DND-41 (cell line): Measurements from ENCODE around the gene NDUFS8.

Experiments used
- ATAC-seq: fragments of 200-7000 bp; cut with Tn5 transposase; 3 replicates; pipeline ENCODE4 v1.9.1; 2021; ENCODE audit warnings: low read depth; ENCODE audit not compliant: insufficient read depth
- DNase-seq: peaks from one replicate; pipeline ENCODE4 v3.0.0-alpha.2; 2020
- H2AFZ ChIP-seq: 2 replicates; pipeline ENCODE4 v1.6.0; 2012; ENCODE audit warnings: low read depth, low read length
- H3K27ac ChIP-seq: 2 replicates; pipeline ENCODE4 v1.5.1; 2012; ENCODE audit warnings: low read length, inconsistent platforms
- H3K27me3 ChIP-seq: fragments of 200-600 bp; sonication (generic); 2 replicates; pipeline ENCODE4 v1.6.0; 2012; ENCODE audit warnings: low read length, mild to moderate bottlenecking, inconsistent platforms; ENCODE audit not compliant: insufficient read depth, poor library complexity
- H3K36me3 ChIP-seq: 2 replicates; pipeline ENCODE4 v1.5.1; 2012; ENCODE audit warnings: low read length, inconsistent platforms; ENCODE audit not compliant: insufficient read depth
- H3K4me1 ChIP-seq: 2 replicates; pipeline ENCODE4 v1.5.1; 2012; ENCODE audit warnings: mild to moderate bottlenecking, low read length; ENCODE audit not compliant: insufficient read depth
- H3K4me2 ChIP-seq: 2 replicates; pipeline ENCODE4 v1.6.0; 2012; ENCODE audit warnings: mild to moderate bottlenecking, moderate library complexity, low read length, inconsistent platforms; ENCODE audit not compliant: insufficient read depth
- H3K4me3 ChIP-seq, 2 experiments: fragments of 200-600 bp in 1 of 2; shearing (Covaris generic) in 1 of 2; 2 replicates each; pipeline ENCODE4 v1.5.1; 2012 to 2016; ENCODE audit warnings: inconsistent platforms in 2 of 2, low read length in 2 of 2, mild to moderate bottlenecking in 2 of 2, low read depth in 1 of 2, moderate library complexity in 1 of 2
- H3K79me2 ChIP-seq: 2 replicates; pipeline ENCODE4 v1.6.0; 2012; ENCODE audit warnings: low read length, inconsistent platforms; ENCODE audit not compliant: insufficient read depth
- H3K9ac ChIP-seq: 2 replicates; pipeline ENCODE4 v1.6.0; 2012; ENCODE audit warnings: low read depth, mild to moderate bottlenecking, inconsistent platforms, low read length, moderate library complexity
- H3K9me3 ChIP-seq: 2 replicates; pipeline ENCODE4 v1.5.1; 2012; ENCODE audit warnings: low read length, moderate library complexity, mild to moderate bottlenecking, inconsistent platforms; ENCODE audit not compliant: insufficient read depth, severe bottlenecking
- H4K20me1 ChIP-seq: 2 replicates; pipeline ENCODE4 v1.6.0; 2012; ENCODE audit warnings: low read length; ENCODE audit not compliant: insufficient read depth
- EZH2 ChIP-seq: IDR thresholded peaks from 3 replicates; pipeline ENCODE4 v1.6.1; 2012; ENCODE audit warnings: borderline replicate concordance, low read depth, mild to moderate bottlenecking, moderate library complexity, low read length, inconsistent platforms; ENCODE audit not compliant: severe bottlenecking
- TF ChIP-seq, protein P1 (sequence below): IDR thresholded peaks from 2 replicates; pipeline ENCODE4 v1.5.1; 2012; ENCODE audit warnings: borderline replicate concordance, low read length, moderate library complexity, mild to moderate bottlenecking; ENCODE audit not compliant: poor library complexity, severe bottlenecking; ENCODE audit errors: extremely low read depth

Gene NDUFS8

DNA sequence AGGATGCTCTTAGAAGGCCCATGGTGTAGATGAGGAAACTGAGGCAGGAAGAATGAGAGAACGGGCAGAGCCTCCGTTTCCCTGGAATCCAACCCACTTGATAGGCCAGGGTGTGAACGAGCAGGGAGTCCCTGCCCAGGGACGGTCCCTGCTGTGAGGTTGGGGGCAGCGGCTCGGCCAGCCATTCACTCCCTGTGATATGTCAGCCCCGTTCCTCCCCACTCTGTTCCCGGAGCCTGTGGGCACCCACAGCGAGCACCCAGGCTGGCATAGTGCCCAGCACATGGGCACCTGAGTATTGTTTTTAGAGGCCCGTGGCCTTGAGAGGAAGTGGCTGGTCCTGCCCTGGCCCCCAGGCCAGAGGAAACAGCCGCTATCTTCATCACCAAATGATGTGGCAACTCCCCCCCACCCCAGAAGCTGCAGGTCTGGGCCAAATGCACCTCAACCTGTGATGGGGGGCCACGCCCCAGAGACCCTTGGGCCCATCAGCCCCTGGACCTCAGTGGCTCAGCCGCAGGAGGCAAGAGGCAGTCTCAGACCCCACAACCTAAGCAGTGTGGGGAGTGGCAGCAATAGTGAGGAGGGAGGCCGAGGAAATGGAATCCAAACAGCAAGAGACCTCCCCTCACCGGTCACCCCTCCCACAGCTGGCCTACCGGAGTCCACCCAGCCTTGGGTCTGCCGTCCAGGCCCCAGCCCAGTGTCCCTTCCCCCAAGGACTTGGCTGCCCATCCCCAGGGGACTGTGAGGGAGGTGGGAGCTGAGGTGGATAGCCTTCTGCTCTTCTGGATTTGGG lies 18.2 kb upstream of the NDUFS8 start:
- H3K4me3 ChIP-seq: no peak overlapping the region
- H3K9me3 ChIP-seq: no peaks in the 10 kb centered on the region
- H2AFZ ChIP-seq: no peak overlapping the region
- no peaks in the 10 kb centered on the region for H3K79me2 ChIP-seq
- H3K27me3 ChIP-seq: no peaks in the 10 kb centered on the region
- H3K4me2 ChIP-seq: no peak overlapping the region
- no peak overlapping the region for H3K9ac ChIP-seq
- no peak overlapping the region for H3K27ac ChIP-seq
- no peak for ATAC-seq
- no peak for DNase-seq
- H3K36me3 ChIP-seq: no peaks in the 10 kb centered on the region
- no peak for TF ChIP-seq EZH2
- TF ChIP-seq, protein P1, sequence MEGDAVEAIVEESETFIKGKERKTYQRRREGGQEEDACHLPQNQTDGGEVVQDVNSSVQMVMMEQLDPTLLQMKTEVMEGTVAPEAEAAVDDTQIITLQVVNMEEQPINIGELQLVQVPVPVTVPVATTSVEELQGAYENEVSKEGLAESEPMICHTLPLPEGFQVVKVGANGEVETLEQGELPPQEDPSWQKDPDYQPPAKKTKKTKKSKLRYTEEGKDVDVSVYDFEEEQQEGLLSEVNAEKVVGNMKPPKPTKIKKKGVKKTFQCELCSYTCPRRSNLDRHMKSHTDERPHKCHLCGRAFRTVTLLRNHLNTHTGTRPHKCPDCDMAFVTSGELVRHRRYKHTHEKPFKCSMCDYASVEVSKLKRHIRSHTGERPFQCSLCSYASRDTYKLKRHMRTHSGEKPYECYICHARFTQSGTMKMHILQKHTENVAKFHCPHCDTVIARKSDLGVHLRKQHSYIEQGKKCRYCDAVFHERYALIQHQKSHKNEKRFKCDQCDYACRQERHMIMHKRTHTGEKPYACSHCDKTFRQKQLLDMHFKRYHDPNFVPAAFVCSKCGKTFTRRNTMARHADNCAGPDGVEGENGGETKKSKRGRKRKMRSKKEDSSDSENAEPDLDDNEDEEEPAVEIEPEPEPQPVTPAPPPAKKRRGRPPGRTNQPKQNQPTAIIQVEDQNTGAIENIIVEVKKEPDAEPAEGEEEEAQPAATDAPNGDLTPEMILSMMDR: no peak
- no peaks in the 10 kb centered on the region; the same call in 1 of the 2 replicates for H4K20me1 ChIP-seq
- no peaks in the 10 kb centered on the region for H3K4me1 ChIP-seq

DNA sequence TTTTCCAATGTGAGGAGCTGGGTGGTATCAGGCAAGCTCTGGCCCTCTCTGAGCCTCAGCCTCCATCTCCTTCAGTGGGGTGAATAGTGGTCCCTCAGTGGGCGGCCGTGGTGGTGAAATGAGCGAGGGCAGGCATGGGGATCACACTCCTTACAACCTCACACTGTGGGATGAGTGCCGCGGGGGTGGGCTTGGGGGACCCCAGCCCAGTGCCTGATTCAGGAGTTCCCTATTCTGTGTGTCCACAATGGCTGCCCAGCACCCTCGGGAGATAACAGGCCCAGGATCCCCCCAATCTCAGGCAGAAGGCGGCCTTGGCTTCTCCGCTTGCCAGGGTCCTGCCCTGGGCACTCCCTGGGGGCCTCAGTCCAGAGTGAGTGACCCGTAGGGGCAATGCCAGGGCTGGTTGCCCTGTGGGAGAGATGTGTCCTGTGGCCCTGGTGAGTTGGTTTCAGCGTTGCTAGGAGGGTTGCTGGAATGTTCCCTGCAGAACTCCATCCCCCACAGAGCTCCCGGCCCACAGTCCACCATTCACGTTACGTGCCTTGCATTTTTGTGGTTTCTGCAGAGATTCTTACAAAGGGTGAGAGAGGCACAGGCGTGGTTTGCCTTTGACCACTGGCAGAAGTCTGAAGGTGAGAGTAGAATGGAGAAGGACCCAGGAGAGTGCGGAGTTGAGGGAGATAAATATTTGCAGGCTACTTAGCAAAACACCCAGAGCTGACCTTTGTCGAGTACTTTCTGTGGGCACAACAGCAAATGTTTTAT lies 17.5 kb upstream of the NDUFS8 start:
- Histone ChIP-seq H2AFZ (no peak overlapping the region), H3K27ac (no peak overlapping the region), H3K4me2 (no peak overlapping the region), H3K4me1 (no peaks in the 10 kb centered on the region), H3K9me3 (no peaks in the 10 kb centered on the region), H4K20me1 (no peaks in the 10 kb centered on the region; the same call in 1 of the 2 replicates), H3K4me3 (no peak overlapping the region), H3K27me3 (no peaks in the 10 kb centered on the region), H3K36me3 (no peaks in the 10 kb centered on the region), H3K79me2 (no peaks in the 10 kb centered on the region), H3K9ac (no peak overlapping the region)
- ATAC-seq (no peak), DNase-seq (no peak)
- TF ChIP-seq, protein P1: no peak
- no peak for TF ChIP-seq EZH2

DNA sequence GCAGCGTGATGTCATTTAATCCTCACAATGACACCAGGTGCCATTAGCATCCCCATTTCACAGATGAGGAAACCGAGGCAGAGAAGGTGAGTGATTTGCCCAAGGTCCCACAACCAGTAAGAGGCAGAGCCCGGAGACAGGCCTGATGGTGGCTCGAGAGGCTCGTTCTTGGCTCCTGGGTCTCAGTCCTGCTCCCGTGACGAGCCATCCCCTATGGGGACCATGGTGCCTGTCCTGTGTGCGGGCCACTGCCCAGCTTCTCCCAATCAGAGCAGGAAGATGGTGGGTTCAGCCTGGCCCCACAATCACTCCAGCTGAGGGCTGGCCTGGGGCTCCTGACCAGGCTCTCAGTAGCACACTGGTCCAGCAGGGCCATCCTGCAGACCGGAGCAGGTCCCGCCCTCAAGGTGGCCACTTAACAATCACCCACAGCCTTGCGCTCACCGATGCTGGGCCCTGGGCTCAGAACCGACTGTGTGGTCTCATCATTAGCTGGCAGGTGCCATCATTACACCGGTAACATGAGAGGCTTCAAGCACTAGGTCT lies 16.8 kb upstream of the NDUFS8 start:
- Histone ChIP-seq H3K4me2 (no peak overlapping the region), H3K4me1 (no peaks in the 10 kb centered on the region), H3K4me3 (no peak overlapping the region), H2AFZ (no peak overlapping the region), H3K36me3 (no peaks in the 10 kb centered on the region), H3K79me2 (no peaks in the 10 kb centered on the region), H3K27ac (no peak overlapping the region), H3K27me3 (no peaks in the 10 kb centered on the region), H3K9me3 (no peaks in the 10 kb centered on the region), H3K9ac (no peak overlapping the region), H4K20me1 (no peaks in the 10 kb centered on the region; the same call in 1 of the 2 replicates)
- no peak for DNase-seq
- TF ChIP-seq EZH2: no peak
- TF ChIP-seq, protein P1: no peak
- ATAC-seq: no peak
